ENCODE data around the gene DFFA. TPM values are rescaled to one million over a fixed set of nuclear protein-coding genes. Genes with fewer than 3 reads are reported as not detected.

DFFA gene
- polyA plus RNA-seq, 3 donors, result 11.0 to 17.8 (median 17.3) TPM

GRCh38 chr1:10508511-10508951 is 36.2 kb upstream of the DFFA start:
- Histone ChIP-seq H3K79me2 (ENCODE audit: insufficient read depth, low read length) (peaks cover 35% of the 10 kb centered on the region), H2AFZ (ENCODE audit: insufficient read depth, low read depth, low read length, poor library complexity, severe bottlenecking) (no peak overlapping the region)

GRCh38 chr1:10507111-10507879 is 35.0 kb upstream of the DFFA start:
- no peak overlapping the region for H2AFZ ChIP-seq (ENCODE audit: insufficient read depth, low read depth, low read length, poor library complexity, severe bottlenecking)
- H3K36me3 Mint-ChIP-seq, result peaks cover 13 to 18% of the 10 kb centered on the region in 2 donors
- 87% methylated on average over 9 of the region's 17 CpGs for WGBS (ENCODE audit: insufficient coverage)
- peaks cover 4 to 18% of the 10 kb centered on the region in 2 donors for H3K4me1 ChIP-seq (ENCODE audit: control insufficient read depth in 1 of 2, insufficient read depth in 2 of 2, low read length in 2 of 2)
- peaks cover 0 to 5% of the 10 kb centered on the region in 2 donors for H3K36me3 ChIP-seq (replicated peaks in 1 of 2; ENCODE audit: control insufficient read depth in 1 of 2, insufficient read depth in 2 of 2, low read length in 2 of 2)
- H3K4me3 Mint-ChIP-seq, result no peak overlapping the region
- TF ChIP-seq CTCF (IDR thresholded peaks at IDR 0.05), result peak; percentile 71
- H3K27me3 Mint-ChIP-seq (ENCODE audit: low read depth in 3 of 3), result no peaks in the 10 kb centered on the region
- no peak overlapping the region for H3K9ac ChIP-seq (ENCODE audit: insufficient read depth, low read length, poor library complexity, severe bottlenecking)
- no peaks in the 10 kb centered on the region for H3K9me3 ChIP-seq (replicated peaks in 1 of 2; ENCODE audit: control insufficient read depth in 1 of 2, insufficient read depth in 1 of 2, low read length in 2 of 2)
- H3K4me3 ChIP-seq (replicated peaks in 1 of 3; ENCODE audit: low read depth in 2 of 3, low read length in 3 of 3), result no peak overlapping the region
- peak; percentile 24 to 47 (median 43) for DNase-seq
- H3K27me3 ChIP-seq (ENCODE audit: control insufficient read depth in 2 of 2, insufficient read depth in 2 of 2, low read length in 2 of 2), result no peaks in the 10 kb centered on the region
- intact Hi-C loops (cut with micrococcal nuclease), result loop anchor here (5.0 to 10.0 kb wide), 3 partner anchors 358 to 438 kb away; no protein-coding TSS in a partner anchor
- peaks cover 69% of the 10 kb centered on the region for H4K20me1 ChIP-seq (ENCODE audit: insufficient read depth, low read length)
- no peaks in the 10 kb centered on the region for H3K9me3 Mint-ChIP-seq
- no peak overlapping the region for H3K4me2 ChIP-seq (replicated peaks; ENCODE audit: extremely low read depth, low read length, poor library complexity, severe bottlenecking)
- H3K27ac Mint-ChIP-seq, result no peak overlapping the region
- H3K4me1 Mint-ChIP-seq, result peaks cover 27% of the 10 kb centered on the region
- peaks cover 29% of the 10 kb centered on the region for H3K79me2 ChIP-seq (ENCODE audit: insufficient read depth, low read length)
- no peak overlapping the region for H3K27ac ChIP-seq (ENCODE audit: low read depth in 1 of 2, low read length in 2 of 2)

More at GRCh38 chr1:10508511-10508951, 36.2 kb upstream of the DFFA start:
- intact Hi-C loops (cut with micrococcal nuclease), result loop anchor here (5.0 to 10.0 kb wide), 3 partner anchors 356 to 436 kb away; no protein-coding TSS in a partner anchor
- peaks cover 4 to 18% of the 10 kb centered on the region in 2 donors for H3K4me1 ChIP-seq (ENCODE audit: control insufficient read depth in 1 of 2, insufficient read depth in 2 of 2, low read length in 2 of 2)
- peaks cover 74% of the 10 kb centered on the region for H4K20me1 ChIP-seq (ENCODE audit: insufficient read depth, low read length)
- no peak for TF ChIP-seq CTCF (IDR thresholded peaks at IDR 0.05)
- no peak overlapping the region for H3K4me3 ChIP-seq (replicated peaks in 1 of 3; ENCODE audit: low read depth in 2 of 3, low read length in 3 of 3)
- no peak overlapping the region for H3K4me2 ChIP-seq (replicated peaks; ENCODE audit: extremely low read depth, low read length, poor library complexity, severe bottlenecking)
- no peak overlapping the region for H3K27ac Mint-ChIP-seq
- no peak overlapping the region for H3K27ac ChIP-seq (ENCODE audit: low read depth in 1 of 2, low read length in 2 of 2)
- H3K36me3 ChIP-seq (replicated peaks in 1 of 2; ENCODE audit: control insufficient read depth in 1 of 2, insufficient read depth in 2 of 2, low read length in 2 of 2), result peaks cover 0 to 5% of the 10 kb centered on the region in 2 donors
- peaks cover 16 to 18% of the 10 kb centered on the region in 2 donors for H3K36me3 Mint-ChIP-seq
- H3K4me1 Mint-ChIP-seq, result peaks cover 27% of the 10 kb centered on the region
- no peaks in the 10 kb centered on the region for H3K9me3 Mint-ChIP-seq
- H3K27me3 Mint-ChIP-seq (ENCODE audit: low read depth in 3 of 3), result no peaks in the 10 kb centered on the region
- WGBS (ENCODE audit: insufficient coverage), result 75% methylated on average over 2 of the region's 3 CpGs
- no peaks in the 10 kb centered on the region for H3K9me3 ChIP-seq (replicated peaks in 1 of 2; ENCODE audit: control insufficient read depth in 1 of 2, insufficient read depth in 1 of 2, low read length in 2 of 2)
- no peak for DNase-seq
- H3K9ac ChIP-seq (ENCODE audit: insufficient read depth, low read length, poor library complexity, severe bottlenecking), result no peak overlapping the region
- H3K4me3 Mint-ChIP-seq, result no peak overlapping the region
- H3K27me3 ChIP-seq (ENCODE audit: control insufficient read depth in 2 of 2, insufficient read depth in 2 of 2, low read length in 2 of 2), result no peaks in the 10 kb centered on the region

All from CD14-positive monocyte (primary cell).